ENCODE data around the gene EPHA1.

Gene EPHA1

DNA sequence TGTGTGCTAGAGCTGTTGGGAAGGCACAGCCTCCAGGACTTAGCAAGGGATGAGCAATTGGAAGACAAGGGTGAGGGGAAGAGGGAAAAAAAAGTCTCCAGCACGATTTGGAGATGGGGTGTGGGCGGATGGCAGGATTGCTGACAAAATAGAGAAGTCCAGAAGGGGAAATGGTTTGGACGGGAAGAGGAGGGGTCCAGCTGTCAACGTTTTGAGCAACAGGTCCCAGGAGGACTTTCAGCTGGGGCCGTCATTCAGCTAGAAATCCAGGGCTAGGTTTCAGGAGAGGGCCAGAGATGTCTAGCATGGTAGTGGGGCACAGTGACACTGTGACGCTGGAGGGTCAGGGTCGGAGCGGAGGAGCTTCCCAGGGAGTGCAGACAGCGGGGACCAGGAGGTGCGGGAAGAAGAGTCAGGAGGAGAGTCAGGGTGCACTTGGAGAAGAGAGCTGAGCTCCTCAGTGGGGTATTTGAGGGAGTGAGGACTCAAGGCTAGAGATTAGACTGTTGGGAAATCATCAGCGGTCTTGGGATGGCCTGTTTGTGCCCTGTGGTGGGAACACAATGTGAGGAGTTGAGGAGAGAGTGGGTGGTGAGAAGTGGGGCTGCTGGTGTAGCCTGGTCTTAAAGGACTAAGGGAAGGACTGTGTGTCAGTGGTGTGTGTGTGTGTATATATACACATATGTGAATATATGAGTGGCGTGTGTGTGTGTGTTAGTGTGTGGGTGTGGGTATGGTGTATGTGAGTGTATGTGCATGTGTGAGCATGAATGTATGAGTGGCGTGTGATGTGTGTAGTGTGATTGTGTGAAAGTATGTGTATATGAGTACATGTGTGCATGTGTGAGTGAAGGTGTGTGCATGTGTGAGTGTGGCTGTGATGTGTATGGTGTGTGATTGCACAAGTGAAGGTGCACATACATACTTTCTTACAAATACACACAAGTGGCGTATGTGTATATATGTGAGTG is 23.7 kb downstream of the EPHA1 start:
- peaks cover 21% of the 10 kb centered on the region for H3K36me3 Mint-ChIP-seq
- CTCF ChIA-PET, result interaction anchor here (1.1 to 2.5 kb wide), 7 partner anchors 8 to 145 kb away, joined by 3 to 11 read pairs (median 5); no protein-coding TSS in a partner anchor
- H3K4me1 Mint-ChIP-seq, result peaks cover 12% of the 10 kb centered on the region
- no peak overlapping the region for H3K27ac Mint-ChIP-seq
- H3K4me3 Mint-ChIP-seq, result no peak overlapping the region
- H3K27me3 Mint-ChIP-seq, result no peaks in the 10 kb centered on the region
- DNase-seq, result no peak
- H3K9me3 Mint-ChIP-seq, result no peaks in the 10 kb centered on the region

DNA sequence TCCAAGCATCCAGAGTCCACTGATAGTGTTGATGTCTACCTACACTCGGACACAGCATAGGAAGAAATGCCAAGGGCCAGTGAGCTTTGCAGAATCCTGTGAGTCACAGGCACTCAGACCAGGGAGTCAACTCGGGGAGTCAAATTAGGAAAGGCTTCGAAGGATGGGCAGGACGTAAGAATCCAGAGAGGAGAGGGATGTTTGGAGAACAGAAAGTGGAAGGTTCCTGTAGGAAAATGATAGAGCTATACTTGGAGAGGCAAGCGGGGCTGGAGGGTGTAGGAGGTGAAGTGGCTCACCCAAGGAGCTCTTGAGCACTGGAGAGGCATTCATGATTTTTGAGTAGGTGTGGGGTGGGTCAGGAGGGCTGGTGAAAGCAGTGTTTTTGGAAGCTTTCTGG is 24.5 kb downstream of the EPHA1 start:
- CTCF ChIA-PET, result interaction anchor here (0.9 to 2.5 kb wide), 8 partner anchors 9 to 144 kb away, joined by 3 to 11 read pairs (median 4); no protein-coding TSS in a partner anchor
- no peak overlapping the region for H3K4me3 Mint-ChIP-seq
- no peaks in the 10 kb centered on the region for H3K9me3 Mint-ChIP-seq
- no peaks in the 10 kb centered on the region for H3K27me3 Mint-ChIP-seq
- peaks cover 13% of the 10 kb centered on the region for H3K36me3 Mint-ChIP-seq
- peaks cover 12% of the 10 kb centered on the region for H3K4me1 Mint-ChIP-seq
- DNase-seq, result no peak
- H3K27ac Mint-ChIP-seq, result no peak overlapping the region

DNA sequence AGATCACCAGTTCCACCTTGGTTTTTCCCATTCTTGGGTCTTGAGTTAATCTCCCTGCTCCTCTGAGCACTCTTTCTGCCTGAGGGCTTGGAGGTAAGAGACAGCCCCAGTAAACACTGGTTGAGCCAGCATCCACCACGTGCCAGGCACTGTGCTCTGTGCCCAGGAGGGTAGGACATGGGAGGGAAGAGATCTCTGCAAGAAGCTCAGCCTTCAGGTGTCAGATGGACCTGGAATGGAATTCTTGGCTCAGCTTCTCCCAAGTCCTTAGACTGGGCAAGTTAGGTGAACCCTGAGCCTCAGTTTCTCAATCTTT is 25.1 kb downstream of the EPHA1 start:
- DNase-seq, result no peak
- H3K4me3 Mint-ChIP-seq, result peak overlapping the region; percentile 67

DNA sequence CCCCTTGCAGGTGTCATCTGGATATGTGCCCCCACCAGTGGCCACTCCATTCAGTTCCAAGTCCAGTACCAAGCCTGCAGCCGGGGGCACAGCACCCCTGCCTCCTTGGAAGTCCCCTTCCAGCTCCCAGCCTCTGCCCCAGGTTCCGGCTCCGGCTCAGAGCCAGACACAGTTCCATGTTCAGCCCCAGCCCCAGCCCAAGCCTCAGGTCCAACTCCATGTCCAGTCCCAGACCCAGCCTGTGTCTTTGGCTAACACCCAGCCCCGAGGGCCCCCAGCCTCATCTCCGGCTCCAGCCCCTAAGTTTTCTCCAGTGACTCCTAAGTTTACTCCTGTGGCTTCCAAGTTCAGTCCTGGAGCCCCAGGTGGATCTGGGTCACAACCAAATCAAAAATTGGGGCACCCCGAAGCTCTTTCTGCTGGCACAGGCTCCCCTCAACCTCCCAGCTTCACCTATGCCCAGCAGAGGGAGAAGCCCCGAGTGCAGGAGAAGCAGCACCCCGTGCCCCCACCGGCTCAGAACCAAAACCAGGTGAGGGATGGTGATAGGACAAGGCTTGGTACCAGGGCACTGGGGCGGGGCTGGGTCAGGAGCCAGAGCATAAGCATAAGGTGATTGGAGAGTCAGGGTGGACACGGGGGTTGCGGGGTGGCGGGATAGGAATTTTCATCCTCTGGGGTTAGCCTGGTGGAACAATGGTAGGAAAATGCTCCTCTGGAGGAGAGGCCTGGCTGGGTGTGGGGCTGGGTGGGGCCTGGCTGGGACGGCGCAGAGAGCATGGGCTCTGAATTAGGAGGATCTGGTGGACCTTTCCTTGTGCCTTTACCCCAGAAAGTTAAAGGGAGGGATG is 25.6 kb downstream of the EPHA1 start:
- peak overlapping the region; percentile 67 for H3K4me3 Mint-ChIP-seq
- peak overlapping the region; percentile 25 for H3K27ac Mint-ChIP-seq
- no peak for DNase-seq
- no peaks in the 10 kb centered on the region for H3K27me3 Mint-ChIP-seq
- H3K4me1 Mint-ChIP-seq, result peaks cover 21% of the 10 kb centered on the region
- no peaks in the 10 kb centered on the region for H3K9me3 Mint-ChIP-seq
- peaks cover 10% of the 10 kb centered on the region for H3K36me3 Mint-ChIP-seq
- CTCF ChIA-PET, result interaction anchor here (1.4 to 2.5 kb wide), 3 partner anchors 8 to 34 kb away, joined by 3 to 11 read pairs (median 7); no protein-coding TSS in a partner anchor

More for the DNA sequence above, 25.1 kb downstream of the EPHA1 start:
- Mint-ChIP-seq H3K9me3 (no peaks in the 10 kb centered on the region), H3K36me3 (peaks cover 10% of the 10 kb centered on the region), H3K4me1 (peaks cover 15% of the 10 kb centered on the region), H3K27me3 (no peaks in the 10 kb centered on the region), H3K27ac (no peak overlapping the region)
- CTCF ChIA-PET, result interaction anchor here (0.9 to 2.5 kb wide), 6 partner anchors 8 to 143 kb away, joined by 3 to 11 read pairs (median 6); no protein-coding TSS in a partner anchor

DNA sequence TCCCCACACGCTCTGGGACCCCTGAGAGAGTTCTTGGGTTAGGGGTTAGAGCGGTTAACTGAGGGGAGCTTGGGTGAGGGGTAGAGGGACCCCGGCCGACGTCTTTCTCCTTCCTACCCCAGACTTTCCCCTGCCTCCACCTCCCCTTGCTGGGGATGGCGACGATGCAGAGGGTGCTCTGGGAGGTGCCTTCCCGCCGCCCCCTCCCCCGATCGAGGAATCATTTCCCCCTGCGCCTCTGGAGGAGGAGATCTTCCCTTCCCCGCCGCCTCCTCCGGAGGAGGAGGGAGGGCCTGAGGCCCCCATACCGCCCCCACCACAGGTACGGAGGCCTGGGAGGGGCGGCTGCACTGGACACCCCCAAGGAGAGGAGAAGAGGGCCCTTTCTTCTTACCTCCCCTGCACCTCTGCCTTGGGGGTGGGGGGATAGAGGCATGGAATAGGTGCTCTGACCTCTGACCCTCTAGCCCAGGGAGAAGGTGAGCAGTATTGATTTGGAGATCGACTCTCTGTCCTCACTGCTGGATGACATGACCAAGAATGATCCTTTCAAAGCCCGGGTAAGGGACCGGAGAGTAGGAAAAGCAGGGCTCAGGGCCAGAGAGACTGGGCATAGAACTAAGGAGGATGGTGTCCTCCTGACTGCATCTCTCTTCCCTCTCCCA is 26.4 kb downstream of the EPHA1 start:
- no peaks in the 10 kb centered on the region for H3K9me3 Mint-ChIP-seq
- H3K27ac Mint-ChIP-seq, result peak overlapping the region; percentile 69
- CTCF ChIA-PET, result no interaction called here
- peak overlapping the region; percentile 67 for H3K4me3 Mint-ChIP-seq
- no peaks in the 10 kb centered on the region for H3K27me3 Mint-ChIP-seq
- H3K36me3 Mint-ChIP-seq, result peaks cover 7% of the 10 kb centered on the region
- peaks cover 25% of the 10 kb centered on the region for H3K4me1 Mint-ChIP-seq
- no peak for DNase-seq

DNA sequence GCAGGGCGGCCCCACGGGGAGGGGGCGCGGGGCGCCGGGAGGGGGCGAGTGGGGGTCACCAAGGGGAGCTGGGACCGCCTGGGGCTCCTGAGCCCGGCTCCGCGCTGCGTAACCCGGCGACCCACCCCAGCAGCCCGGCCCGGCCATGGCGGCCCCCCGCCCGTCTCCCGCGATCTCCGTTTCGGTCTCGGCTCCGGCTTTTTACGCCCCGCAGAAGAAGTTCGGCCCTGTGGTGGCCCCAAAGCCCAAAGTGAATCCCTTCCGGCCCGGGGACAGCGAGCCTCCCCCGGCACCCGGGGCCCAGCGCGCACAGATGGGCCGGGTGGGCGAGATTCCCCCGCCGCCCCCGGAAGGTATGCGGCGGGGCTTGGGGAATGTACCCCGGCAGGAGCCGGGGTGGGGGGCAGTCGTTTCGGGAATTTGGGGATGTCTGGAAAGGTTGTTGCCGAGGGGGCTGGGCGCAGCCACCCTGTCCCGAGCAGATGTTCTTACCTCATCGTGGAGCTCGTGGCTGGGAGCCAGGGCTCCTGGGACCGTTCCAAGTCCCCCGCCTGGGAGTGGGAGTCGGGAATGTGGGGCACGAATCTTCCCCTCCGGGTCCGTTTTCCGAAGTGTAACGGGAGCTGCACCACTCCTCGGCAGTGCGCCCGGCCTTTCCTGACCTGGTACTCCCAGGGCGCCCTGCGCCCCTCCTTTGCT is 27.1 kb downstream of the EPHA1 start:
- H3K27ac Mint-ChIP-seq, result peak overlapping the region; percentile 69
- no peak for DNase-seq
- peaks cover 7% of the 10 kb centered on the region for H3K36me3 Mint-ChIP-seq
- CTCF ChIA-PET, result interaction anchor here (3.4 kb wide), 1 partner anchor 34 kb away, joined by 38 read pairs; no protein-coding TSS in a partner anchor
- H3K4me3 Mint-ChIP-seq, result peak overlapping the region; percentile 67
- H3K27me3 Mint-ChIP-seq, result no peaks in the 10 kb centered on the region
- H3K4me1 Mint-ChIP-seq, result peaks cover 30% of the 10 kb centered on the region
- H3K9me3 Mint-ChIP-seq, result no peaks in the 10 kb centered on the region

DNA sequence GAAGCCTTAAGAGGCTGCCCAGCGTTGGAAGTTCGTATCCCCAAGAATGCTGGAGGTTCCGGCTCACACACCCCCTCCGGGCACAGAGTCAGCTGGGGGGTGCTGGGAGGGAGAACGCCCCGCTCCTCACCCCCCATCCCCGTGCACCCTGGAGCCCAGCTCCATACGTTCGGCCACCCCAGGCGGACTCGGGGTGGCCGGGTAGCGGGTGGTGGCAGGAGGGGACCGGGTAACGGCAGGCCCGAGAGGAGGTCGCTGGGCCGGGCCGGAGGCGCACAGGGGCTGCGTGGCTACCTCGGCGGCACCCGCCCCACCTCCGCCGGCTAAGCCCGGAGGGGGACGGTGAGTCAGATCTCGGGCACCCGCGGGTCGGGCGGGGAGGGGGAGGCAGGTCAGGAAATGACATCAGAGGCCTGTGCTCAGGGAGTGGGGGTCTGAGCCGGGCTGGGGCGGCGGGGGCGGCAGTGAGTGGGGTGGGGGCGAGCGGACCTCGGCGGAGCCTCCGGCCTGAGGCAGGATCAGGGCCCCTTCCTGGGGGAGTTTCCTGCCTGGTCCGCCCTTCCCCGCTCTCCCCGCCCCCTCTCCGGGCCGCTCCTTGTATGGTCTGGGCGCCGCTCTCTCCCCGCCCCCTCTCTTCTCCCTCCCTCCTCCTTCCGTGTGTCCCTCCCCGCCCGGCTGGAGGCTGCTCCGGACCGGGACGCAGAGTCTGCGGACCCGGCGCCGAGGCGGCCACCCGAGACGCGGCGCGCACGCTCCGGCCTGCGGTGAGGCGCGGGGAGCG is 27.8 kb downstream of the EPHA1 start, which contains the start of gene ZYX:
Gene ZYX, plus strand, starts transcription at position 700 of the 781 bp plus-strand sequence. CDS start 227 bp downstream, outside the sequence.
- H3K4me1 Mint-ChIP-seq, result peaks cover 38% of the 10 kb centered on the region

DNA sequence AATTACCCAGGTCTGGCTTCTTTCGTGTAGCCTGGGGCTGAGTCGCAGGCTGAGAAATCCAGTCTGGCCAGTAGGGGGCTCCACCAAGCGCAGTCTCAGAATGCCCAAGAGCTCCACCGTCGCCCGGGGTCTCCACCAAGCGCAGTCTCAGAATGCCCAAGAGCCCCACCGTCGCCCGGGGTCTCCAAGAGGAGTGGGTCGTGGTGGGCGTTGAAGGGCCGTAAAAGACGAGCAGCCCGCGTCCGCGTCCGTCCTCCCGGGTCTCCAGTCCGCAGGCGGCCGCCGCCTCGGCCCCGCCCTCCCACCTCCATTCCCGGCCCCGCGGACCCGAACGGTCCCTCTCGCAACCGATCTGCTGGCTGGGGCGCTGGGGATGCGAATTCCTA is 28.4 kb downstream of the EPHA1 start:
- H3K4me1 Mint-ChIP-seq, result peaks cover 44% of the 10 kb centered on the region
- DNase-seq, result peak; percentile 91
- H3K27ac Mint-ChIP-seq, result peak overlapping the region; percentile 91
- no peaks in the 10 kb centered on the region for H3K9me3 Mint-ChIP-seq
- H3K4me3 Mint-ChIP-seq, result peak overlapping the region; percentile 78
- H3K27me3 Mint-ChIP-seq, result no peaks in the 10 kb centered on the region
- H3K36me3 Mint-ChIP-seq, result peaks cover 7% of the 10 kb centered on the region
- CTCF ChIA-PET, result interaction anchor here (0.6 to 3.4 kb wide), 19 partner anchors 8 to 357 kb away, joined by 3 to 38 read pairs (median 5); partner anchors contain the start of genes EPHA1 and GSTK1

More for the DNA sequence above, 27.8 kb downstream of the EPHA1 start, which contains the start of gene ZYX:
- H3K36me3 Mint-ChIP-seq, result peaks cover 7% of the 10 kb centered on the region
- H3K4me3 Mint-ChIP-seq, result peak within 1 kb of the TSS; percentile 78
- DNase-seq, result peak; percentile 92
- no peaks in the 10 kb centered on the region for H3K9me3 Mint-ChIP-seq
- CTCF ChIA-PET, result interaction anchor here (0.6 to 3.4 kb wide), 15 partner anchors 8 to 356 kb away, joined by 3 to 38 read pairs (median 5); partner anchors contain the start of genes EPHA1 and GSTK1
- H3K27ac Mint-ChIP-seq, result peak within 1 kb of the TSS; percentile 91
- no peaks in the 10 kb centered on the region for H3K27me3 Mint-ChIP-seq

DNA sequence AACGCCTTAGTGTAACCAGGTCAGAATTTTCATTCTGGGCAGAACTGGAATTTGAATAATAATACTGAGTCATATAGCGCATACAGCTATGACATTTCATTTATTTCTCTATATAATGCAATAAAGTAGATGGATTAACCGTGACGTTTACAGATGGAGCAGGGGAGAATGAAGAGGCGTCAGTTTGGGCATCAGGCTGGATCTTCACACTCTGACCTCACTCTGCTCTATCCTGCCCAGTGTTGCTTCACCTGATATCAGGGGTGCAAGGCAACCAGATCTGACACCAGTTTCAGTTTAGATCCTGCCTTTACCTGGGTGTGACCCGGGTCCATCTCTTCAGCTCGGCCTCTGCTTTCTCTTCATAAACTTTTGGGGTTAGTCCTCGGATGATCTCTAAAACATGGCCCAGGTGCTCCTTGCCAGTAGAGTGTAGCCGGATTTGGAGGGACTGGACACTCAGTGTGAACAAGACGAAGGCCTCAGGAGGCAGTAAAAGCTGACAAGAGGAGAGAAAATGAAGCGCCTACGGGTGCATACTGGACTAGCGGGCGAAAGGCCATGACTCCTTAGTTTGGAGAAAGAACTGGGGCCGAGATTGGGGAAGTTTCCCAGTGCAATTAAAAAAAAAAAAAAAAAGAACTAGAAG is 28.9 kb downstream of the EPHA1 start:
- Mint-ChIP-seq H3K4me1 (peaks cover 49% of the 10 kb centered on the region), H3K27me3 (no peaks in the 10 kb centered on the region), H3K36me3 (peaks cover 7% of the 10 kb centered on the region), H3K4me3 (peak overlapping the region; percentile 78), H3K27ac (peak overlapping the region; percentile 91), H3K9me3 (no peaks in the 10 kb centered on the region)
- DNase-seq, result no peak
- CTCF ChIA-PET, result interaction anchor here (0.6 to 3.4 kb wide), 21 partner anchors 9 to 357 kb away, joined by 3 to 38 read pairs (median 5); partner anchors contain the start of genes EPHA1 and GSTK1

DNA sequence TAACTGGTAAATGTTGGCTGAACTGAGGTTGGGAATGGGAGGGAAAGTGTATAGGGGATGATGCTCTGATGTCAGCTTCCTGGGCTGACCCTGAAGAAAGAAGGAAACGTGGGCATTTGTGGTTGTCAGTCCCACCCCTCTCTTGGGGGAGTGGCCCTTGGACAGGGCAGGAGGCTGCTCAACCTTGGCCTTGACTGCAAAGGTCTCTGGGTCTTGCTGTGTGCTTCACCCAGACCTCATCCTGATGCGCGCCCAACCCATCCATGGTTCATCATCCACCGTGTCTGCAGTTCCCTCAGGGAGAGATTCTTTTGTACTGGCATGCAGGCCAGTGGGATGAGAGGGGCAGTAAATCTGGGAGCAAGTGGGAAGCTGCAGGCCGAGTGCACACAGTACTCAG is 32.3 kb downstream of the EPHA1 start:
- peaks cover 73% of the 10 kb centered on the region for H3K4me1 Mint-ChIP-seq

DNA sequence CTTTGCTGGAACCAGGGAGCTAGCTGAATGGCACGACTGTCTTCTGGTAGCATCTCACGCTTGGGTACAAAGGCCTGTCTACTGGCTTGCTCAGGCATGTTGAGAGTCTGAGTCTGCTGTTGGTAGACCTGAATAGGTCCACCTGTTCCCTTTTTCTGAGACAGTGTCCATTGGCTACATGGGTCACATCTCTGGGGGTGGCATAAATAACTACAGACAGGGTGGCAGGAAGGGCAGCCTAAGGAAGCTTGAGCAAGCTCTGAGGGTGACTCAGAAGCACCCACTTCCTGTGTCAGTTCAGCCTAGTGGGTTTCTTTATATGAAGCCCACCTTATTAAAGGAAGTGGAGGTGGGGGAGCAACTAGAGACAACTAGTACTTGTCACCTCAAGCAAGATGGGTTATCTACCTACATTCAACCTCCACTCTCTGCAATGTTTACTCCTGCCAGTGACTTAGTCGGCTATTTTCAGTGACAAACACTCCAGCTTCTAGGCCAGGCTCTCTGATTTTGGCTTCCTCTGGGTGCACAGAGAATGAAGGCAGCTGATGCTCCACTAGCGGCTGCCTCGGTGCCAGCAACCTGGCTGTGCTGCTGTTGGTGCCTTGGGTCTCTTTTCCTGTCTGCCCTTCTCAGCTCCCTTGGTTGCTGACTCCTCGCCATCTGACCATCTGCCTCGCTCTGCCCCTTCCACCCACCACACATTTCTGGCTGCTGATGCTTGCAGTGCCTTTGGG is 33.2 kb downstream of the EPHA1 start:
- peak; percentile 55 for DNase-seq
- Mint-ChIP-seq H3K27ac (peak overlapping the region; percentile 90), H3K4me3 (no peak overlapping the region)

More for the DNA sequence above, 32.3 kb downstream of the EPHA1 start:
- CTCF ChIA-PET, result interaction anchor here (1.3 to 2.1 kb wide), 3 partner anchors 38 to 80 kb away, joined by 3 to 5 read pairs (median 5); no protein-coding TSS in a partner anchor
- Mint-ChIP-seq H3K27ac (peak overlapping the region; percentile 29), H3K4me3 (no peak overlapping the region), H3K36me3 (no peaks in the 10 kb centered on the region), H3K27me3 (no peaks in the 10 kb centered on the region), H3K9me3 (no peaks in the 10 kb centered on the region)
- DNase-seq, result no peak

More for the DNA sequence above, 33.2 kb downstream of the EPHA1 start:
- CTCF ChIA-PET, result interaction anchor here (0.8 to 2.3 kb wide), 9 partner anchors 9 to 135 kb away, joined by 3 to 9 read pairs (median 5); no protein-coding TSS in a partner anchor
- H3K36me3 Mint-ChIP-seq, result no peaks in the 10 kb centered on the region
- H3K9me3 Mint-ChIP-seq, result no peaks in the 10 kb centered on the region
- H3K27me3 Mint-ChIP-seq, result no peaks in the 10 kb centered on the region
- H3K4me1 Mint-ChIP-seq, result peaks cover 73% of the 10 kb centered on the region
